Heart left ventricle (tissue), 13 donors: Measurements from ENCODE around the gene S100A3.

ENCODE experiments used
- POLR2A ChIP-seq, 2 donors: fragments of 450-650 bp; IDR thresholded peaks; one replicate each; pipeline ENCODE4 v1.6.1; 2017; ENCODE audit warnings: antibody characterized with exemption in 2 of 2, mild to moderate bottlenecking in 2 of 2, moderate library complexity in 2 of 2
- TF ChIP-seq, protein P1 (sequence below), 12 donors: fragments of 200-600 bp; sonication (generic) in 4 of 12; IDR thresholded peaks; one replicate each; pipeline versions ENCODE4 v1.5.0 to v1.8.0; 2018 to 2022; ENCODE audit warnings: antibody characterized with exemption in 12 of 12, mild to moderate bottlenecking in 5 of 12
- donor health status: ischemic (EF 13 %, LVEDD 7.1; RV severe dilation, severe dysfunction).
- donor health status: DM: no; HTN: yes; CAD: no.
- donor health status: DM: no; HTN: no; CAD: no.
- donor health status: ischemic (EF 25% LVEDD 6.9; RV normal size, moderate dysfunction).
- donor health status: ischemic (EF 25% LVEDD 5.7; RV mildly dilated, moderate dysfunction).
- donor health status: ischemic (EF 35%, LVEDD 5.7; RV mildly dilated, moderate dysfunction).
- donor health status: nonischemic (EF 11% LVEDD 7.7; RV severe dilation, severe dysfunction).
- donor health status: DM: yes; HTN: yes; CAD: no.
- donor health status: PGD.
- donor health status: ischemic (EF 29% LVEDD 5.4; RV normal size, mild dysfunction).
- donor health status: nonischemic (EF 23%, LVEDD 6.1; RV moderate dilation, normal function).

GRCh38 chr1:153531638-153532037, 17.4 kb downstream of the S100A3 start:
- no peak for TF ChIP-seq POLR2A (IDR thresholded peaks at IDR 0.05)
- TF ChIP-seq, protein P1, sequence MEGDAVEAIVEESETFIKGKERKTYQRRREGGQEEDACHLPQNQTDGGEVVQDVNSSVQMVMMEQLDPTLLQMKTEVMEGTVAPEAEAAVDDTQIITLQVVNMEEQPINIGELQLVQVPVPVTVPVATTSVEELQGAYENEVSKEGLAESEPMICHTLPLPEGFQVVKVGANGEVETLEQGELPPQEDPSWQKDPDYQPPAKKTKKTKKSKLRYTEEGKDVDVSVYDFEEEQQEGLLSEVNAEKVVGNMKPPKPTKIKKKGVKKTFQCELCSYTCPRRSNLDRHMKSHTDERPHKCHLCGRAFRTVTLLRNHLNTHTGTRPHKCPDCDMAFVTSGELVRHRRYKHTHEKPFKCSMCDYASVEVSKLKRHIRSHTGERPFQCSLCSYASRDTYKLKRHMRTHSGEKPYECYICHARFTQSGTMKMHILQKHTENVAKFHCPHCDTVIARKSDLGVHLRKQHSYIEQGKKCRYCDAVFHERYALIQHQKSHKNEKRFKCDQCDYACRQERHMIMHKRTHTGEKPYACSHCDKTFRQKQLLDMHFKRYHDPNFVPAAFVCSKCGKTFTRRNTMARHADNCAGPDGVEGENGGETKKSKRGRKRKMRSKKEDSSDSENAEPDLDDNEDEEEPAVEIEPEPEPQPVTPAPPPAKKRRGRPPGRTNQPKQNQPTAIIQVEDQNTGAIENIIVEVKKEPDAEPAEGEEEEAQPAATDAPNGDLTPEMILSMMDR (IDR thresholded peaks at IDR 0.05): no peak
